ENCODE measurements around the gene DPP6. TPM values are rescaled to one million over a fixed set of nuclear protein-coding genes. Genes with fewer than 3 reads are reported as not detected.

Gene DPP6
- total RNA-seq, 1 donor from 2014 or later: not detected

- no peak overlapping the region for H3K27ac Mint-ChIP-seq (ENCODE audit: unreplicated experiment)
- H3K9me3 Mint-ChIP-seq (ENCODE audit: unreplicated experiment): peaks cover 36% of the 10 kb centered on the region
- no peak for TF ChIP-seq CTCF (IDR thresholded peaks at IDR 0.05; ENCODE audit: partially characterized antibody, unreplicated experiment)
- DNase-seq: no peak
- no peak overlapping the region for H3K4me3 Mint-ChIP-seq (ENCODE audit: unreplicated experiment)
- peaks cover 23% of the 10 kb centered on the region for H3K36me3 Mint-ChIP-seq (ENCODE audit: unreplicated experiment)
- no peaks in the 10 kb centered on the region for H3K4me1 Mint-ChIP-seq (ENCODE audit: low read depth, unreplicated experiment)
- H3K27me3 Mint-ChIP-seq (ENCODE audit: unreplicated experiment): peaks cover 9% of the 10 kb centered on the region
Observed at GRCh38 chr7:154877031-154877430, 824.8 kb downstream of the DPP6 start.

GRCh38 chr7:154879629-154880028 is 827.4 kb downstream of the DPP6 start:
- H3K4me3 Mint-ChIP-seq (ENCODE audit: unreplicated experiment): no peak overlapping the region
- peaks cover 18% of the 10 kb centered on the region for H3K36me3 Mint-ChIP-seq (ENCODE audit: unreplicated experiment)
- TF ChIP-seq CTCF (IDR thresholded peaks at IDR 0.05; ENCODE audit: partially characterized antibody, unreplicated experiment): no peak
- peaks cover 7% of the 10 kb centered on the region for H3K27me3 Mint-ChIP-seq (ENCODE audit: unreplicated experiment)
- DNase-seq: no peak
- no peaks in the 10 kb centered on the region for H3K4me1 Mint-ChIP-seq (ENCODE audit: low read depth, unreplicated experiment)
- peaks cover 26% of the 10 kb centered on the region for H3K9me3 Mint-ChIP-seq (ENCODE audit: unreplicated experiment)
- H3K27ac Mint-ChIP-seq (ENCODE audit: unreplicated experiment): no peak overlapping the region

GRCh38 chr7:154880513-154880912 is 828.3 kb downstream of the DPP6 start:
- Mint-ChIP-seq H3K36me3 (ENCODE audit: unreplicated experiment) (peaks cover 18% of the 10 kb centered on the region), H3K4me1 (ENCODE audit: low read depth, unreplicated experiment) (no peaks in the 10 kb centered on the region), H3K27me3 (ENCODE audit: unreplicated experiment) (peaks cover 7% of the 10 kb centered on the region), H3K27ac (ENCODE audit: unreplicated experiment) (no peak overlapping the region), H3K9me3 (ENCODE audit: unreplicated experiment) (peaks cover 24% of the 10 kb centered on the region), H3K4me3 (ENCODE audit: unreplicated experiment) (no peak overlapping the region)
- no peak for TF ChIP-seq CTCF (IDR thresholded peaks at IDR 0.05; ENCODE audit: partially characterized antibody, unreplicated experiment)
- no peak for DNase-seq

GRCh38 chr7:154881026-154881425 is 828.8 kb downstream of the DPP6 start:
- H3K4me3 Mint-ChIP-seq (ENCODE audit: unreplicated experiment): no peak overlapping the region
- H3K27ac Mint-ChIP-seq (ENCODE audit: unreplicated experiment): no peak overlapping the region
- peaks cover 24% of the 10 kb centered on the region for H3K9me3 Mint-ChIP-seq (ENCODE audit: unreplicated experiment)
- H3K27me3 Mint-ChIP-seq (ENCODE audit: unreplicated experiment): peaks cover 7% of the 10 kb centered on the region
- TF ChIP-seq CTCF (IDR thresholded peaks at IDR 0.05; ENCODE audit: partially characterized antibody, unreplicated experiment): no peak
- no peak for DNase-seq
- peaks cover 18% of the 10 kb centered on the region for H3K36me3 Mint-ChIP-seq (ENCODE audit: unreplicated experiment)
- no peaks in the 10 kb centered on the region for H3K4me1 Mint-ChIP-seq (ENCODE audit: low read depth, unreplicated experiment)

GRCh38 chr7:154881526-154881925 is 829.3 kb downstream of the DPP6 start:
- no peak for DNase-seq
- Mint-ChIP-seq H3K27ac (ENCODE audit: unreplicated experiment) (no peak overlapping the region), H3K4me3 (ENCODE audit: unreplicated experiment) (no peak overlapping the region), H3K9me3 (ENCODE audit: unreplicated experiment) (peaks cover 19% of the 10 kb centered on the region), H3K36me3 (ENCODE audit: unreplicated experiment) (peaks cover 13% of the 10 kb centered on the region), H3K4me1 (ENCODE audit: low read depth, unreplicated experiment) (no peaks in the 10 kb centered on the region), H3K27me3 (ENCODE audit: unreplicated experiment) (peaks cover 4% of the 10 kb centered on the region)
- TF ChIP-seq CTCF (IDR thresholded peaks at IDR 0.05; ENCODE audit: partially characterized antibody, unreplicated experiment): no peak

Data from glutamatergic neuron (in vitro differentiated cells).